Measurements from ENCODE around the gene ZNF385B.

GRCh38 chr2:179773986-179774385, 87.4 kb downstream of the ZNF385B start:
- no peak for TF ChIP-seq GABPA (IDR thresholded peaks at IDR 0.05; ENCODE audit: low read depth)
- TF ChIP-seq CTCF (IDR thresholded peaks at IDR 0.05; ENCODE audit: insufficient read depth, low read length): no peak
- no peak for TF ChIP-seq POLR2AphosphoS5 (IDR thresholded peaks at IDR 0.05; ENCODE audit: low read depth)
